ENCODE results near the gene AP4M1. TPM values are rescaled to one million over a fixed set of nuclear protein-coding genes. Genes with fewer than 3 reads are reported as not detected.

The AP4M1 gene
- total and polyA plus RNA-seq, 5 donors, result 10.1 to 15.4 (median 13.9) TPM

DNA sequence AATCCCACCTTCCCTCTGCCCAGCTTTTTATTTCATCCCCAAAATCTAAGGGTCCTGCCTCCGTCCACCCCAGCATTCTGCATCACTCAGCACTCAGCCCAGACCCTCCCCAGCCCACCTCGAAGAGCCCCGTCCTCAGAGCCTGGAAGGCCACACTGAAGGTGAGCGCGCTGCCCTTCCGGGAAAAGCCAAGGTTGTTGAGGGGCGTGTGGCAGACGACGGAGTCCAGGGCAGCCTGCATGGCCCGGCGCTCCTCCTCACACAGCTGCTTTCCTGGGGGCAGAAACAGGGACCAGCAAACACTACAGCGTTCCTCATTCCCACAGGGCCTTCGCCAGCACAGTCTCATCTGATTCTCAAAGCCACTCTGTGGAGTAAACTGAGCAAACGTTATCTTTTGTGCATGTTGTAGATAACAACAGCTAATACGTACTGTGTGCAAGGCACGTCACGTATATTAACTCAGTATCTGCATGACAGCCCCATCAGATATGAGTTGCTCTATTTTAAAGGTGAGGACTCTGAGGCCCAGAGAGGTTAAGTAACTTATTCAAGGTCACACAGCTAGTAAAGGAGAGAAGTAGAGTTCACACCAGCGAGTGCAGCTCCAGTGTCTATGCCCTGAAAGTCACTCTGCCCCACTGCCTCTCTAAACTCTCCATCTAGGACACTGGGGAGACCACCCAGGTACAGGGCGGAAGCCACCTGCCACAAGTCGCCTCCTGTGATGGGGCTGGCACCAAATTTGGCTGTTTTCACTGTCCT, 54.3 kb downstream of the AP4M1 start:
- H3K4me1 ChIP-seq (ENCODE audit: control insufficient read depth, insufficient read depth, low read length), result no peaks in the 10 kb centered on the region
- intact Hi-C loops (cut with DNase I), result no loop called here

DNA sequence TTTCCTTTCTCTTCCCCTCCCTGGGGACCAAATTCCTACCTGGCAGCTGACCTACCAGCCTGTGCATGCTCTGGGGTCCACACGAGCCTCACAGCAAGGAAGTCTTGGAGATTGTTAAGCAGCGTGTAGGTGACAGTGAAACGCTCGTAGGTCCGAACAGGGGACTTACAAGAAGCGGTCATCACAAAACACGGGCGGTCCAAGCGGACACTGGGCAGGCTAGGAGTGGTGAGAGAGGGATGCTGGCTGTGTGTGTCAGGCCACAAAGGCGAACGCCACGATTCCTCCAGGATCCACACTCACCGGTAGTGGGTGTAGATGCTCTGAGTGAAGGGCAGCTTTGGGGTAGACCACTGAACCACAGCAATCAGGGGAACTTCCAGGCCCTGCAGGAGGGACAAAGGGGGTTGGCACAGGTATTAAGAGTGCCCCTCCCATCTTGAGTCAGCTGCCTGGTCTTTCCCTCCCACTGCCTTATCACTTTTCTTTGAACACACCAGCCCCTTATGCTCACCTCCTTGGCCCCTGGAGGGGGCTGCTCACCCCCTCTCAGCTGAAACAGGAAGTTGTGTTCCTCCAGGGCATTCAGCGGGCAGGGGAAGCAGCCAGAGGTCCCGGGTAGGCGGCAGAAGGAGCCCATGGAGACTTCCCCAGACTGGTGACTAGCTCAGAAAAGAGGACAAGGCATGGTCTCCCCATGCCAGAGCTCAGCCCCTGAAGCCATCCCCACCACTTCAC, 55.1 kb downstream of the AP4M1 start:
- H3K27me3 ChIP-seq (ENCODE audit: control insufficient read depth, insufficient read depth), result no peaks in the 10 kb centered on the region
- H3K4me3 ChIP-seq (ENCODE audit: low read length), result no peak overlapping the region
- peak overlapping the region; percentile 21 for H3K27ac ChIP-seq (ENCODE audit: low read length)
- no peak for ATAC-seq
- WGBS, result 81% methylated on average over 16 of the region's 16 CpGs
- intact Hi-C loops (cut with DNase I), result no loop called here
- H3K4me1 ChIP-seq (ENCODE audit: control insufficient read depth, insufficient read depth, low read length), result no peaks in the 10 kb centered on the region
- peak in 2 of 3 donors; percentile 43 to 61 for DNase-seq
- no peaks in the 10 kb centered on the region for H3K9me3 ChIP-seq (ENCODE audit: control insufficient read depth, low read length)

More for the DNA sequence above, 54.3 kb downstream of the AP4M1 start:
- H3K4me3 ChIP-seq (ENCODE audit: low read length), result no peak overlapping the region
- ATAC-seq, result no peak
- 85% methylated on average over 20 of the region's 20 CpGs for WGBS
- H3K9me3 ChIP-seq (ENCODE audit: control insufficient read depth, low read length), result no peaks in the 10 kb centered on the region
- no peaks in the 10 kb centered on the region for H3K27me3 ChIP-seq (ENCODE audit: control insufficient read depth, insufficient read depth)
- no peak overlapping the region for H3K27ac ChIP-seq (ENCODE audit: low read length)
- peak in 1 of 3 donors; percentile 40 for DNase-seq

DNA sequence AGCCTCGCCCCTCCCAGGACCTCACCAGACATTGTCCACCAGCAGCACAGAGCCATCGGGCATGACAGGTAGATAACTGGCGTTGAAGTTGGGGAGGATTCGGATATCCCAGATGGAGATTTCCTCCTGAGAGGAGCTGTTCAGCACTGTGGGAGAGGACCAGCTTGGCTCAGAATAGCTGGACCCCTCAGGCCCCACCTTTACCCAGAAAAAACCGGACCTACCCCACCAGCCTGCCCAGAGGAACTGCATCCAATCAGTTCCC, 55.6 kb downstream of the AP4M1 start:
- WGBS, result 73% methylated on average over 5 of the region's 5 CpGs
- ATAC-seq (no peak), DNase-seq (no peak)
- no peaks in the 10 kb centered on the region for H3K27me3 ChIP-seq (ENCODE audit: control insufficient read depth, insufficient read depth)
- intact Hi-C loops (cut with DNase I), result no loop called here
- H3K27ac ChIP-seq (ENCODE audit: low read length), result peak overlapping the region; percentile 21
- H3K4me1 ChIP-seq (ENCODE audit: control insufficient read depth, insufficient read depth, low read length), result no peaks in the 10 kb centered on the region
- no peak overlapping the region for H3K4me3 ChIP-seq (ENCODE audit: low read length)
- H3K9me3 ChIP-seq (ENCODE audit: control insufficient read depth, low read length), result no peaks in the 10 kb centered on the region

DNA sequence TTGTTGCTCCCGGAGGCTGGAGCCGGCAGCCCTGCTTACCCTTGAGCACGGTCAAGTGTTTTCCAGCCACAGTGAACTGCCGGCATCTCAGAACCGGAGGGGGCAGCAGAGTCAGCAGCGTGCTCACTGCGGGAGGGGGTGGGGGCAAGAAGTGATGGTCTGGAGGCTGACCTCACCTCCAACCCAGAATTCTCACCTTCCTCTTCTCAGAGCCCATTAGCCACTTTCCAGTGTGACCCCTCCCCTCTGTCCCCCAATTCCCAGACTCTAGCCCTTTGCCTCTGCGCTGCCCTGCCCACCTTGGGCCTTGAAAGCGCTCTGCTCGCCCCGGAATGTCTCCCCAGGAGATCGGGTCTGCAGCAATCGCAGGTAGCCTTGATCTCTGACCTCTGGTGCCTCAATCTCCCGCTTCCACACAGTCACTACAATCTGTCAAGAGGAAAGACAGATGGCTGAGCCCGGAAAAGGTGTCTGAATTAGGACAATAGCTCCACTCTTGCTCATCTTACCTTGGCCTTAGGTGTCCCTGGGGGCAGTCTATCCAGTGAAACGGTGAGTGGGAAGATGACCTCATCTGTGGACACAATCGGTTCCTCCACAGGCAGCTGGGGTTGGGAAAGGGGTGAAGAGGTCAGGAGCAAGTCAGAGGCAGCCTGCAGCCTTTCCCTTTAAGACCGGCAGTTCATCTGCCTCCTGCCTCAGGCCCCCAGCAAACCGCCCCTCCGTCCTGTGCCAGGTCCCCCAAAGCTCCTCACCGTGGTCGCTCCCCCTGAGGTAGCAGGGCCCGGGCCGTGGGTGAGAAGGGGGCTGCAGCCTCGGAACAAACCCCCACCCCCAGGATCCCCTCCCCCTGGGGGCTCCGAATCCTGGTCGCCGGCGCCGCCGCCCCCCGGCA, 56.1 kb downstream of the AP4M1 start:
- intact Hi-C loops (cut with DNase I), result no loop called here
- Histone ChIP-seq H3K9me3 (ENCODE audit: control insufficient read depth, low read length) (no peaks in the 10 kb centered on the region), H3K27ac (ENCODE audit: low read length) (peak overlapping the region; percentile 21), H3K4me1 (ENCODE audit: control insufficient read depth, insufficient read depth, low read length) (no peaks in the 10 kb centered on the region), H3K4me3 (ENCODE audit: low read length) (peak overlapping the region; percentile 69), H3K27me3 (ENCODE audit: control insufficient read depth, insufficient read depth) (no peaks in the 10 kb centered on the region)
- 17% methylated on average over 32 of the region's 32 CpGs for WGBS
- DNase-seq (peak in 2 of 3 donors; percentile 30 to 67), ATAC-seq (peak; percentile 1 to 9)

Small RNA genes lying within 50 kb of the gene (microRNA-seq; reads per million reads assigned to microRNA genes)
- 850 to 1,790 reads per million in 2 donors for gene MIR106B
- gene MIR25, result 141 to 368 reads per million in 2 donors
- 0 to 0.42 reads per million in 2 donors for gene MIR4658
- 1,404 to 2,236 reads per million in 2 donors for gene MIR93

Other genes starting within 250 kb of the AP4M1 start
- gene OR2AE1, start 224.6 kb upstream of the AP4M1 start, total RNA-seq, result under 1 TPM in 1 of 4 donors, not detected in 3; 0.43 TPM
- 0.11 TPM for gene OR2AE1, start 224.6 kb upstream of the AP4M1 start, polyA plus RNA-seq
- 10 to 100 TPM in 2 of 4 donors, 1 to 10 TPM in 2; 8.8 to 11.2 (median 10.0) TPM for gene TRIM4, start 182.1 kb upstream of the AP4M1 start, total RNA-seq
- gene TRIM4, start 182.1 kb upstream of the AP4M1 start, polyA plus RNA-seq, result 7.6 TPM
- gene GJC3, start 172.0 kb upstream of the AP4M1 start, total RNA-seq, result under 1 TPM in 2 of 4 donors, not detected in 2; 0.20 to 0.53 TPM
- 0.43 TPM for gene GJC3, start 172.0 kb upstream of the AP4M1 start, polyA plus RNA-seq
- gene AZGP1, start 125.6 kb upstream of the AP4M1 start, total RNA-seq, result 10 to 100 TPM; 10.7 to 28.8 (median 16.1) TPM
- 17.0 TPM for gene AZGP1, start 125.6 kb upstream of the AP4M1 start, polyA plus RNA-seq
- gene ZKSCAN1, start 86.0 kb upstream of the AP4M1 start, total RNA-seq, result 10 to 100 TPM; 39.7 to 52.7 (median 50.4) TPM
- gene ZKSCAN1, start 86.0 kb upstream of the AP4M1 start, polyA plus RNA-seq, result 9.8 TPM
- 1 to 10 TPM; 7.1 to 8.6 (median 7.7) TPM for gene ZSCAN21, start 51.9 kb upstream of the AP4M1 start, total RNA-seq
- 6.2 TPM for gene ZSCAN21, start 51.9 kb upstream of the AP4M1 start, polyA plus RNA-seq
- 10 to 100 TPM; 17.8 to 18.2 (median 18.0) TPM for gene ZNF3, start 19.9 kb upstream of the AP4M1 start, total RNA-seq
- 12.1 TPM for gene ZNF3, start 19.9 kb upstream of the AP4M1 start, polyA plus RNA-seq
- 100 to 1,000 TPM; 112 to 126 (median 117) TPM for gene COPS6, start 12.7 kb upstream of the AP4M1 start, total RNA-seq
- gene COPS6, start 12.7 kb upstream of the AP4M1 start, polyA plus RNA-seq, result 131 TPM
- gene MCM7, start 246 bp upstream of the AP4M1 start, total RNA-seq, result 10 to 100 TPM; 14.2 to 26.9 (median 21.6) TPM
- 16.7 TPM for gene MCM7, start 246 bp upstream of the AP4M1 start, polyA plus RNA-seq
- 10 to 100 TPM; 29.7 to 37.7 (median 32.9) TPM for gene TAF6, start 17.7 kb downstream of the AP4M1 start, total RNA-seq
- 33.9 TPM for gene TAF6, start 17.7 kb downstream of the AP4M1 start, polyA plus RNA-seq
- gene CNPY4, start 18.0 kb downstream of the AP4M1 start, total RNA-seq, result 10 to 100 TPM in 3 of 4 donors, 1 to 10 TPM in 1; 9.1 to 14.7 (median 12.1) TPM
- gene CNPY4, start 18.0 kb downstream of the AP4M1 start, polyA plus RNA-seq, result 13.9 TPM
- 1 to 10 TPM; 3.0 to 4.4 (median 3.5) TPM for gene MBLAC1, start 25.3 kb downstream of the AP4M1 start, total RNA-seq
- 4.6 TPM for gene MBLAC1, start 25.3 kb downstream of the AP4M1 start, polyA plus RNA-seq
- gene LAMTOR4, start 47.3 kb downstream of the AP4M1 start, total RNA-seq, result 100 to 1,000 TPM in 2 of 4 donors, 10 to 100 TPM in 2; 88.7 to 118 (median 108) TPM
- 193 TPM for gene LAMTOR4, start 47.3 kb downstream of the AP4M1 start, polyA plus RNA-seq
- gene TRAPPC14, start 57.1 kb downstream of the AP4M1 start, total RNA-seq, result 10 to 100 TPM in 2 of 4 donors, 1 to 10 TPM in 2; 7.2 to 11.5 (median 9.7) TPM
- gene TRAPPC14, start 57.1 kb downstream of the AP4M1 start, polyA plus RNA-seq, result 7.7 TPM
- 1 to 10 TPM; 2.0 to 3.5 (median 2.3) TPM for gene GAL3ST4, start 67.0 kb downstream of the AP4M1 start, total RNA-seq
- 1.7 TPM for gene GAL3ST4, start 67.0 kb downstream of the AP4M1 start, polyA plus RNA-seq
- under 1 TPM; 0.09 to 0.78 (median 0.29) TPM for gene GPC2, start 75.7 kb downstream of the AP4M1 start, total RNA-seq
- gene GPC2, start 75.7 kb downstream of the AP4M1 start, polyA plus RNA-seq, result 0.38 TPM
- 1 to 10 TPM in 1 of 4 donors, under 1 TPM in 2, not detected in 1; 0.64 to 1.1 (median 0.91) TPM for gene STAG3, start 76.3 kb downstream of the AP4M1 start, total RNA-seq
- 0.41 TPM for gene STAG3, start 76.3 kb downstream of the AP4M1 start, polyA plus RNA-seq
- not detected for gene PVRIG, start 118.3 kb downstream of the AP4M1 start, total RNA-seq
- gene PVRIG, start 118.3 kb downstream of the AP4M1 start, polyA plus RNA-seq, result 0.07 TPM
- gene SPDYE3, start 206.1 kb downstream of the AP4M1 start, total RNA-seq, result not detected
- 0.20 TPM for gene SPDYE3, start 206.1 kb downstream of the AP4M1 start, polyA plus RNA-seq